Endothelial cell of umbilical vein (primary cell): Measurements from ENCODE around the gene UBA5. TPM values are rescaled to one million over a fixed set of nuclear protein-coding genes. Genes with fewer than 3 reads are reported as not detected.

Experiments used
- BruUV-seq: library from RNA; stranded (reverse); fragments of 400-500 nt; replicated peaks from 2 replicates; lab custom pipeline; 2021; lab: Mats Ljungman, UMichigan
- CTCF ChIA-PET: fragments of 300-600, 350-600 bp; sonication (Branson Sonifier 250); formaldehyde crosslinking; loops from one replicate; lab custom pipeline; 2021; ENCODE audit warnings: antibody characterized with exemption, inconsistent platforms; lab: Charles Lee
- POLR2A ChIA-PET: fragments of 300-600, 350-600 bp; sonication (Branson Sonifier 250); formaldehyde crosslinking; loops from one replicate; lab custom pipeline; 2021; ENCODE audit warnings: antibody characterized with exemption, inconsistent platforms; lab: Charles Lee
- DNase-seq: peaks from one replicate; pipeline ENCODE4 v3.0.0-alpha.2; 2011; ENCODE audit warnings: low read depth, low spot score
- FAIRE-seq: peaks from 2 replicates; lab custom pipeline; 2011; peaks lifted over from hg19 to GRCh38; lab: Jason Lieb, UNC
- H2AFZ ChIP-seq: 2 replicates; pipeline ENCODE4 v1.6.0; 2012; ENCODE audit warnings: low read depth, low read length, control low read depth, inconsistent platforms
- H3K27ac ChIP-seq: 2 replicates; pipeline ENCODE4 v1.5.1; 2011; ENCODE audit warnings: low read depth, mild to moderate bottlenecking, control low read depth, low read length, moderate library complexity; ENCODE audit not compliant: insufficient read depth
- H3K27me3 ChIP-seq, 2 experiments: 2 replicates each; pipeline versions ENCODE4 v1.6.0 to v1.6.1; 2011; ENCODE audit warnings: low read length in 2 of 2, mixed read lengths in 1 of 2; ENCODE audit not compliant: control insufficient read depth in 2 of 2, insufficient read depth in 2 of 2
- H3K36me3 ChIP-seq, 2 experiments: 2 replicates in 1 of 2; 3 replicates in 1 of 2; pipeline ENCODE4 v1.5.1; 2011; ENCODE audit warnings: low read length in 2 of 2, mild to moderate bottlenecking in 1 of 2, moderate library complexity in 1 of 2; ENCODE audit not compliant: control insufficient read depth in 2 of 2, insufficient read depth in 2 of 2; ENCODE audit errors: extremely low read depth in 1 of 2
- H3K4me1 ChIP-seq: 3 replicates; pipeline ENCODE4 v1.5.1; 2011; ENCODE audit warnings: mild to moderate bottlenecking, low read length; ENCODE audit not compliant: control insufficient read depth, insufficient read depth; ENCODE audit errors: extremely low read depth
- H3K4me2 ChIP-seq: 2 replicates; pipeline ENCODE4 v1.6.1; 2011; ENCODE audit warnings: low read length, control low read depth, mixed read lengths; ENCODE audit not compliant: insufficient read depth
- H3K4me3 ChIP-seq, 3 experiments: fragments of 200-600 bp in 1 of 3; sonication (generic), shearing (Covaris generic) in 1 of 3; replicated peaks in 1 of 3; 2 replicates each; pipeline ENCODE4 v1.5.1; 2011 to 2016; ENCODE audit warnings: control low read depth in 3 of 3, low read length in 3 of 3, mild to moderate bottlenecking in 2 of 3, inconsistent platforms in 1 of 3, low read depth in 1 of 3, moderate library complexity in 1 of 3; ENCODE audit not compliant: insufficient read depth in 1 of 3
- H3K79me2 ChIP-seq: 2 replicates; pipeline ENCODE4 v1.6.0; 2012; ENCODE audit warnings: low read length, inconsistent platforms; ENCODE audit not compliant: control insufficient read depth, insufficient read depth
- H3K9ac ChIP-seq: replicated peaks from 2 replicates; pipeline ENCODE3; 2011; ENCODE audit warnings: low read length, control low read depth; ENCODE audit not compliant: insufficient read depth; ENCODE audit errors: extremely low read depth
- H3K9me1 ChIP-seq: replicated peaks from 3 replicates; pipeline ENCODE4 v1.6.0; 2011; ENCODE audit warnings: mild to moderate bottlenecking, low read length; ENCODE audit not compliant: control insufficient read depth, insufficient read depth; ENCODE audit errors: extremely low read depth
- H3K9me3 ChIP-seq: replicated peaks from 2 replicates; pipeline ENCODE4 v1.5.1; 2012; ENCODE audit warnings: low read length, inconsistent platforms; ENCODE audit not compliant: control insufficient read depth, insufficient read depth
- H4K20me1 ChIP-seq: replicated peaks from 2 replicates; pipeline ENCODE3; 2011; ENCODE audit warnings: mild to moderate bottlenecking, low read length; ENCODE audit not compliant: control insufficient read depth, insufficient read depth; ENCODE audit errors: extremely low read depth
- EZH2 ChIP-seq: IDR thresholded peaks from 2 replicates; pipeline ENCODE4 v1.6.1; 2012; ENCODE audit warnings: borderline replicate concordance, low read depth, mild to moderate bottlenecking, moderate library complexity, low read length, inconsistent platforms; ENCODE audit not compliant: severe bottlenecking
- JUN ChIP-seq: IDR thresholded peaks from 2 replicates; pipeline ENCODE4 v1.6.1; 2011; ENCODE audit warnings: borderline replicate concordance, low read depth; ENCODE audit not compliant: insufficient read length, insufficient read depth
- MYC ChIP-seq: IDR thresholded peaks from one replicate; pipeline ENCODE4 v1.6.1; 2011; ENCODE audit warnings: mild to moderate bottlenecking, low read depth, low read length
- POLR2A ChIP-seq: IDR thresholded peaks from 2 replicates; pipeline ENCODE4 v1.6.1; 2012; ENCODE audit warnings: low read depth, mild to moderate bottlenecking, control low read depth, low read length
- dilution Hi-C: fragments of 300-500 bp; cut with MboI; formaldehyde crosslinking; loops from one replicate; pipeline ENCODE4 v1.15.0; 2019; ENCODE audit warnings: low sequenced_read_pairs; ENCODE audit not compliant: extremely low pct_ligation_motif_present
- intact Hi-C: fragments of 100-400 bp; cut with micrococcal nuclease; formaldehyde crosslinking; loops from one replicate; pipeline ENCODE4 v1.10.0; 2022
- polyA plus RNA-seq, 4 experiments: library from polyadenylated mRNA; depleted of rRNA in 3 of 4; stranded (reverse) in 3 of 4; unstranded in 1 of 4; fragments of >200 nt; gene quantifications; 2 replicates each; pipeline versions ENCODE4 v1.2.1 to v1.2.3, GENCODE V29; 2011 to 2012; ENCODE audit warnings: missing spikeins in 1 of 4
- total RNA-seq: library from RNA; stranded (reverse); gene quantifications from 2 replicates; pipeline ENCODE4 v1.2.3, GENCODE V29; 2021
- TF ChIP-seq, protein P1 (sequence below), 2 donors: IDR thresholded peaks; 1 replicate in 1 of 2; 2 replicates in 1 of 2; pipeline ENCODE4 v1.5.1; 2011; ENCODE audit warnings: low read length in 2 of 2, mild to moderate bottlenecking in 2 of 2, moderate library complexity in 2 of 2, control low read depth in 1 of 2, inconsistent platforms in 1 of 2, low read depth in 1 of 2; ENCODE audit not compliant: insufficient read depth in 1 of 2; ENCODE audit errors: extremely low read depth in 1 of 2
- TF ChIP-seq, protein P2 (sequence below): IDR thresholded peaks from 2 replicates; pipeline ENCODE4 v1.6.1; 2011; ENCODE audit not compliant: insufficient read depth, insufficient read length

The UBA5 gene
- total and polyA plus RNA-seq, 2 donors (not counting 3 experiments of a cell fraction or from before 2014, with no cell fraction given) = 19.7 to 38.1 TPM

DNA sequence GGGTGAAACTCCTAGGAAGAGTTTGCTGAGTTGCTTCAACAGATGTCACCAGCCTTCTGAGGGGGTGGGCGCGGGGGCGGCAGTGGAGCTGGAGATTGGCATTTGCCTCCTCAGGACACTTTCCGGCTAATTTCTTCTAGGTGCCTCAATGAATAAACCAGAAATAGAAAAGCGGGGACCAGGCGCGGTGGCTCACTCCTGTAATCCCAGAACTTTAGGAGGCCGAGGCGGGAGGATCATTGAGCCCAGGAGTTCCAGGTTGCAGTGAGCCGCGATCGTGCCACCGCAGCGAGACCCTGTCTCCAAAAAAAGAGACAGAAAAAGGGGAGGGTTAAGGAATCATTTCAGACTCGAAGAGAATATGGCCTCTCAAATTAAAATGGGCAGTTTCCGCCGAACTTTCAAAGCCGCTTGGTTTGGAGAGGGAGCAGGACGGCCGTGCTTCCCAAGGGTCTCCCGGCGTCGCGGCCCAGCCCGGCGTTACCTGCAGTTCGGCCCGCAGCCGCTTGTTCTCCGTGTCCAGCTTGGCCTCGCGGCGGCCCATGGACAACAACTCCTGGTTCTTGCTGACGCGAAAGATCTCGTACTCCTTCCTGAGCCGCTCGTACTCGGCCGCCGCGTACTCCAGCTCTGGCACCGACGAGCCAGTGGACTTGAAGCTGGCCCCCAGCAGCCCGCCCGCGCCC is 61.5 kb downstream of the UBA5 start:
- Histone ChIP-seq H3K27ac (peak overlapping the region; percentile 63), H3K4me1 (peaks cover 26% of the 10 kb centered on the region), H3K36me3 (peaks cover 0 to 5% of the 10 kb centered on the region in 2 experiments), H3K79me2 (peaks cover 19% of the 10 kb centered on the region), H3K9ac (peak overlapping the region; percentile 79), H3K9me1 (no peaks in the 10 kb centered on the region), H3K4me3 (peak overlapping the region; percentile 77 to 98 (median 77)), H3K27me3 (no peaks in the 10 kb centered on the region), H4K20me1 (no peaks in the 10 kb centered on the region), H3K4me2 (peak overlapping the region; percentile 96), H3K9me3 (no peaks in the 10 kb centered on the region), H2AFZ (peak overlapping the region; percentile 54)
- TF ChIP-seq EZH2 (no peak), MYC (no peak), JUN (no peak), POLR2A (no peak)
- TF ChIP-seq, protein P1, sequence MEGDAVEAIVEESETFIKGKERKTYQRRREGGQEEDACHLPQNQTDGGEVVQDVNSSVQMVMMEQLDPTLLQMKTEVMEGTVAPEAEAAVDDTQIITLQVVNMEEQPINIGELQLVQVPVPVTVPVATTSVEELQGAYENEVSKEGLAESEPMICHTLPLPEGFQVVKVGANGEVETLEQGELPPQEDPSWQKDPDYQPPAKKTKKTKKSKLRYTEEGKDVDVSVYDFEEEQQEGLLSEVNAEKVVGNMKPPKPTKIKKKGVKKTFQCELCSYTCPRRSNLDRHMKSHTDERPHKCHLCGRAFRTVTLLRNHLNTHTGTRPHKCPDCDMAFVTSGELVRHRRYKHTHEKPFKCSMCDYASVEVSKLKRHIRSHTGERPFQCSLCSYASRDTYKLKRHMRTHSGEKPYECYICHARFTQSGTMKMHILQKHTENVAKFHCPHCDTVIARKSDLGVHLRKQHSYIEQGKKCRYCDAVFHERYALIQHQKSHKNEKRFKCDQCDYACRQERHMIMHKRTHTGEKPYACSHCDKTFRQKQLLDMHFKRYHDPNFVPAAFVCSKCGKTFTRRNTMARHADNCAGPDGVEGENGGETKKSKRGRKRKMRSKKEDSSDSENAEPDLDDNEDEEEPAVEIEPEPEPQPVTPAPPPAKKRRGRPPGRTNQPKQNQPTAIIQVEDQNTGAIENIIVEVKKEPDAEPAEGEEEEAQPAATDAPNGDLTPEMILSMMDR (IDR thresholded peaks at IDR 0.05; ENCODE audit: extremely low read depth in 1 of 2, insufficient read depth in 1 of 2, low read depth in 1 of 2, low read length in 2 of 2) = peak; percentile 19 to 50
- TF ChIP-seq, protein P2, sequence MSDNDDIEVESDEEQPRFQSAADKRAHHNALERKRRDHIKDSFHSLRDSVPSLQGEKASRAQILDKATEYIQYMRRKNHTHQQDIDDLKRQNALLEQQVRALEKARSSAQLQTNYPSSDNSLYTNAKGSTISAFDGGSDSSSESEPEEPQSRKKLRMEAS = no peak
- dilution Hi-C loops = no loop called here
- intact Hi-C loops = loop anchor here (1.0 to 10.0 kb wide), 5 partner anchors 62 to 1083 kb away; partner anchors contain the start of genes ACAD11, CDV3, DNAJC13 and SRPRB
- CTCF ChIA-PET = interaction anchor here (1.1 kb wide), 1 partner anchor 289 kb away, joined by 3 read pairs; no protein-coding TSS in a partner anchor
- no peak for DNase-seq
- POLR2A ChIA-PET = no interaction called here
- BruUV-seq = TSS peak; percentile 35
- peak; percentile 81 for FAIRE-seq
